IPS DF 6.9 (cell line): ENCODE results near the gene GCFC2.

Experiments used
- DNase-seq: peaks from one replicate; pipeline ENCODE4 v3.0.0-alpha.2; 2013; ENCODE audit warnings: low read depth, low spot score
- H3K27ac ChIP-seq: one replicate; pipeline ENCODE4 v1.5.1; 2013; ENCODE audit warnings: low read length, control low read depth
- H3K27me3 ChIP-seq: 2 replicates; pipeline ENCODE4 v1.6.1; 2013; ENCODE audit warnings: mild to moderate bottlenecking, low read length; ENCODE audit not compliant: control insufficient read depth, insufficient read depth
- H3K36me3 ChIP-seq: 2 replicates; pipeline ENCODE4 v1.6.1; 2013; ENCODE audit warnings: low read length; ENCODE audit not compliant: control insufficient read depth, insufficient read depth
- H3K4me1 ChIP-seq: 2 replicates; pipeline ENCODE4 v1.6.1; 2013; ENCODE audit warnings: low read length; ENCODE audit not compliant: control insufficient read depth, insufficient read depth
- H3K4me3 ChIP-seq: 2 replicates; pipeline ENCODE4 v1.5.1; 2013; ENCODE audit warnings: mild to moderate bottlenecking, low read length
- H3K9me3 ChIP-seq: 2 replicates; pipeline ENCODE4 v1.6.1; 2013; ENCODE audit warnings: low read length, inconsistent platforms; ENCODE audit not compliant: control insufficient read depth, insufficient read depth
- WGBS: extraction: QIAGEN DNeasy Blood & Tissue Kit; methylation state at CpG from one replicate; pipeline ENCODE4 v1.1.7; 2013; ENCODE audit warnings: mixed read lengths, missing lambda C conversion rate; ENCODE audit not compliant: insufficient read length, insufficient coverage; 5-methylcytosine and 5-hydroxymethylcytosine counted together

The GCFC2 gene

DNA sequence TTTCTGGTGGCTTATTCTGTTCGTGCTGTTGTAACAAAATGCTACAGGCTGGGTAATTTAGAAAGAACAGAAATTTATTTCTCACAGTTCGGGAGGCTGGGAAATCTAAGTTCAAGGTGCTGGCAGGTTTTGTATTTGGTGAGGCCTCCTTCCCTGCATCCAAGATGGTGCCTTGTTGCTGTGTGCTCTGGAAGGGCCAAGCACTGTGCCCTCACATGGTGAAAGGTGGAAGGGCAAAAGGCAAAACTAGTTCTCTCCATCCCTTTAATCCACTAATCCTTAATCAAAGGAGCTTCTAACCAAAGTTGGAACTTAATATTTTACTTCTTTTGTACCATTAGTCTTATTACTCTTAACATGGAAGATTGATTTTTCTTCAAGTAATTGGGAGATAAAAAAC, 56.7 kb downstream of the GCFC2 start:
- no CpG with 5 or more reads among the region's 2 CpGs for WGBS

DNA sequence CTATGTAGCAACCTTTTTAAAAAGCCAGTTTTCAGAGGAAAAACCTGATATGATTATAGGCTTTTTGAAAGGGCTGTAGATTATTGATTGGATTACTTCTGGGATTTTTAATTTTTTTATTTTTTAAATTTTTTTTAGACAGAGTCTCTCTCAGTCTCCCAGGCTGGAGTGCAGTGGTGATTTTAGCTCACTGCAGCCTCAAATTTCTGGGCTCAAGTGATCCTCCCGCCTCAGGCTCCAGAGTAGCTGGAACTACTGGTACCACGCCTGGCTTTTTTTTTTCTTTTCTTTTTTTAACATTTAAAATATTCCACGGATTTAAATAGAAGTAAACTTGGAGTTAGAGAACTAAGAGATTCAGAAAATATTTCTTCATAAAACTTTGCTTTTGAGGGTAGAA, 62.9 kb downstream of the GCFC2 start:
- WGBS: no CpG with 5 or more reads among the region's 3 CpGs
- peaks cover 3% of the 10 kb centered on the region; the same call in 1 of the 2 replicates for H3K36me3 ChIP-seq
- H3K27me3 ChIP-seq: no peaks in the 10 kb centered on the region
- H3K27ac ChIP-seq: no peak overlapping the region
- no peaks in the 10 kb centered on the region for H3K9me3 ChIP-seq
- DNase-seq: no peak
- no peak overlapping the region for H3K4me3 ChIP-seq
- no peaks in the 10 kb centered on the region for H3K4me1 ChIP-seq

More for the DNA sequence above, 56.7 kb downstream of the GCFC2 start:
- H3K9me3 ChIP-seq: no peaks in the 10 kb centered on the region
- H3K4me3 ChIP-seq: no peak overlapping the region
- no peaks in the 10 kb centered on the region for H3K4me1 ChIP-seq
- peaks cover 14% of the 10 kb centered on the region; the same call in 1 of the 2 replicates for H3K36me3 ChIP-seq
- DNase-seq: no peak
- no peak overlapping the region for H3K27ac ChIP-seq
- no peaks in the 10 kb centered on the region for H3K27me3 ChIP-seq

GRCh38 chr2:75646583-75647425, 63.9 kb downstream of the GCFC2 start, which contains the start of gene MRPL19:
MRPL19 (plus strand) TSS chr2:75646783; CDS start chr2:75646808, 25 bp downstream.
- H3K27ac ChIP-seq: no peak within 1 kb of the TSS
- no CpG with 5 or more reads among the region's 60 CpGs for WGBS
- peak within 1 kb of the TSS; percentile 85 for H3K4me3 ChIP-seq
- no peaks in the 10 kb centered on the region for H3K9me3 ChIP-seq
- DNase-seq: peak; percentile 71
- peaks cover 3% of the 10 kb centered on the region; the same call in 1 of the 2 replicates for H3K36me3 ChIP-seq
- no peaks in the 10 kb centered on the region for H3K4me1 ChIP-seq
- H3K27me3 ChIP-seq: no peaks in the 10 kb centered on the region

- no peak for DNase-seq
- peak overlapping the region; percentile 85; the same call in 1 of the 2 replicates for H3K4me3 ChIP-seq
Measured at GRCh38 chr2:75646090-75646582, 64.6 kb downstream of the GCFC2 start.

DNA sequence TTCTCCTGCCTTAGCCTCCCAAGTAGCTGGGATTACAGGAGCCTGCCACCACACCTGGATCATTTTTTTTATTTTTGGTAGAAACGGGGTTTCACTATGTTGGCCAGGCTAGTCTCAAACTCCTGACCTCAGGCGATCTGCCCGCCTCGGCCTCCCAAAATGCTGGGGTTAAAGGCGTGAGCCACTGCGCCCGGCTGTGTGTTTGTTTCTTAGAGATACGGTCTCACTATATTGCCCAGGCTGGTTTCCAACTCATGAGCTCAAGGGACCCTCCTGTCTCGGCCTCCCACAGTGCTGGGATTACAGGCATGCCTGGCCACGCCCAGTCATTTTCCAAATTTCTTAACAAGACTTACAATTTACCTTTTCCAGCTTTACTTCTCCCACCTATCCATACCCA, 65.1 kb downstream of the GCFC2 start:
- H3K27ac ChIP-seq: no peak overlapping the region

More at GRCh38 chr2:75646090-75646582, 64.6 kb downstream of the GCFC2 start:
- no CpG with 5 or more reads among the region's 9 CpGs for WGBS
- H3K27ac ChIP-seq: no peak overlapping the region
- no peaks in the 10 kb centered on the region for H3K4me1 ChIP-seq
- no peaks in the 10 kb centered on the region for H3K9me3 ChIP-seq
- H3K27me3 ChIP-seq: no peaks in the 10 kb centered on the region
- H3K36me3 ChIP-seq: no peaks in the 10 kb centered on the region

DNA sequence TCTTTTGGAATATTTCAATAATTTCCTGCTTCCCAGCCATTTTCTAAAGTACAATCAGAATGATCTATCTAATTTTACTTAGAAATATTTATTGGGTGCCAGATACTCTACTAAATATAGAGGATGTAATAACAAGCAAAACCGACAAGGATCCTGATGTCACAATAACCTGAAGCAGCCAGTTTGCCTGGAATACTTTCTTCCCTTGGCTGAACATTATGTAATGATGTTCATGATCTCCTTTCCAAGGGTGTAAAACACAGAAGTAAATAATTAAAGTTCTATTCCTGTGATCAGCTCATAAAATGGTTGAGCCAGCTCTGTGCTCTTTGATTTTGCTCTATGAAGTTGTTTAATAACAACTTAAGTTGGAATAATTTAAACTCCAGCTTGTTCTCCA, 66.7 kb downstream of the GCFC2 start:
- Histone ChIP-seq H3K4me1 (no peaks in the 10 kb centered on the region), H3K27me3 (no peaks in the 10 kb centered on the region), H3K4me3 (no peak overlapping the region), H3K36me3 (no peaks in the 10 kb centered on the region), H3K9me3 (no peaks in the 10 kb centered on the region), H3K27ac (no peak overlapping the region)
- WGBS: no CpG with 5 or more reads among the region's 1 CpG
- no peak for DNase-seq

More for the DNA sequence above, 65.1 kb downstream of the GCFC2 start:
- DNase-seq: no peak
- Histone ChIP-seq H3K4me3 (no peak overlapping the region), H3K9me3 (no peaks in the 10 kb centered on the region), H3K36me3 (no peaks in the 10 kb centered on the region), H3K4me1 (no peaks in the 10 kb centered on the region), H3K27me3 (no peaks in the 10 kb centered on the region)
- WGBS: no CpG with 5 or more reads among the region's 10 CpGs

DNA sequence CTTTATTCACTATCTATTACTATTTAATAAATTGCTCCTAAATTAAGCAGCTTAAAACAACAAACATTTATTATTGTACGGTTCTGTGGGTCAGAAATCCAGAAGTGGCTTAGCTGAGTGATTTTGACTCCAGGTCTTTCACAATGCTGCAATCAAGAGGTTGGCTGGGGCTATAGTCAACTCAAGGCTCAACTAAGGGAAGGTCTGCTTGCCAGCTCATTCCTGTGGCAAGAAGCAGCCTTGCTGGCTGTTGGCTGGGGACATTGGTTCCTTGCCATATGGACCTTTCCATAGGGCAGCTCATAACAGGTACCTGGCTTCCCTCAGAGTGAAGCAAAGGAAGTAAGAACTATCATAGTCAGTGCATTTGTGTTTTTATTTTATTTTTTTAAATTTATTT, 69.1 kb downstream of the GCFC2 start:
- 100% methylated on average over 1 of the region's 1 CpG for WGBS
- Histone ChIP-seq H3K9me3 (no peaks in the 10 kb centered on the region), H3K4me1 (no peaks in the 10 kb centered on the region), H3K27ac (no peak overlapping the region), H3K36me3 (no peaks in the 10 kb centered on the region), H3K4me3 (no peak overlapping the region), H3K27me3 (no peaks in the 10 kb centered on the region)
- no peak for DNase-seq

DNA sequence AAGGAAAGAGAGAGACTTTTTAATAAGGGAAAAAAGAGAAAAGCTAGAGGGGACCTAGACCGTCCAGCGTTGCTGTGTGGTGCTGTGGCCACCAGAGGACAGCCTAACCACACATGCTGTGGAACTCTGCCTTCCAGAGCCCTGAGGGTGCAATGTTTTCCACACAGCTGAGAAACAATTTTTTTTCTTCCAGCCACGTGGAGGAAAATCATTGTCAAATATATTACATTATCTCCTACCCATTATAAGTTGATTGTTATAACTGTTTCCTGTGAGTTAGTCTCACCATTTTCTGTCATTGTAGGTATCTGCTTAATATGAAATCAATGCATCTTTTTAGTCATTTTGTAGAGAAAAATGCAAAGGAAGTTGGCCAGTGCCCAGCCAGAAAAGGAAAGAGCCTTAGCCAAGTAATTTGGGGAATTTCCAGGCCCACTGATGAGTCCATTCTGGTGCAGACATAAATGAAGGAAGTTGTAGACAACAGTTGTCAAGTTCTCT, 70.0 kb downstream of the GCFC2 start:
- Histone ChIP-seq H3K36me3 (no peaks in the 10 kb centered on the region), H3K4me1 (no peaks in the 10 kb centered on the region), H3K4me3 (no peak overlapping the region), H3K9me3 (no peaks in the 10 kb centered on the region), H3K27ac (no peak overlapping the region), H3K27me3 (no peaks in the 10 kb centered on the region)
- no peak for DNase-seq
- no CpG with 5 or more reads among the region's 3 CpGs for WGBS

- H3K4me3 ChIP-seq: no peak overlapping the region
- no peak overlapping the region for H3K27ac ChIP-seq
- no peak for DNase-seq
- no peaks in the 10 kb centered on the region for H3K27me3 ChIP-seq
- no peaks in the 10 kb centered on the region for H3K36me3 ChIP-seq
- H3K4me1 ChIP-seq: no peaks in the 10 kb centered on the region
- no CpG with 5 or more reads among the region's 1 CpG for WGBS
- H3K9me3 ChIP-seq: no peaks in the 10 kb centered on the region
Measured at GRCh38 chr2:75637568-75637967, 73.1 kb downstream of the GCFC2 start.

DNA sequence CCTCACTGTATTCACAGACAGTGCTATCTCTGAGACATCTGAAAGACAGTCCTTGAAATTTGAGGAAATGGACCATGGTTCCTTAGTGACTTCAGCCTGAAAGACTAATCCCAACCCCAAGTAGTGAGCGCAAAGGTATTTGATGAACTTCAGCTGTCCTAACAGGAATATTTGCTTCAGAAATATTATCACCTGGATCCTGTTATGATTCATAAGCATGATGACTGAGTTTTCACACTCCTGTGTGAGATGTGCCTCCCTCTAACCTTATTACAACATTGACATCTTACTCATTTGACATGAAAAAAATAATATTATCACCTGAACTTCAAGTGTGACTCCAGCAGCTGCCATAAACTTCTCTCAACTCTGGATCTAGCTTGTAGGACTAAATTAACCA, 75.8 kb downstream of the GCFC2 start:
- Histone ChIP-seq H3K4me3 (no peak overlapping the region), H3K4me1 (no peaks in the 10 kb centered on the region), H3K9me3 (no peaks in the 10 kb centered on the region), H3K36me3 (no peaks in the 10 kb centered on the region), H3K27ac (no peak overlapping the region), H3K27me3 (no peaks in the 10 kb centered on the region)
- no CpG with 5 or more reads among the region's 1 CpG for WGBS
- DNase-seq: no peak
